Umbilical cord (tissue), 2 donors: ENCODE results near the gene S100A14. TPM values are rescaled to one million over a fixed set of nuclear protein-coding genes. Genes with fewer than 3 reads are reported as not detected.

Experiments
- DNase-seq: peaks from one replicate; pipeline ENCODE4 v3.0.0-alpha.2; 2015; ENCODE audit warnings: low spot score
- total RNA-seq: library from RNA; depleted of rRNA; stranded (reverse); fragments of >200 nt; gene quantifications from one replicate; pipeline ENCODE4 v1.2.3, GENCODE V29; 2014; ENCODE audit warnings: low replicate concordance; ENCODE audit not compliant: insufficient read depth

Gene S100A14
- total RNA-seq, 1 donor from 2014 or later, result 29.6 TPM

GRCh38 chr1:153565529-153566374 lies 50.4 kb downstream of the S100A14 start, which contains the start of gene S100A2:
TSS of gene S100A2 (minus strand) at chr1:153565844. CDS start at chr1:153563877, 1,967 bp downstream.
- DNase-seq, result peak; percentile 75

Other genes with a start within 250 kb of the S100A14 start
- gene S100A12, start 240.7 kb downstream of the S100A14 start, total RNA-seq, result not detected
- 16.6 TPM for gene S100A8, start 225.3 kb downstream of the S100A14 start, total RNA-seq
- 2.9 TPM for gene S100A7A, start 199.8 kb downstream of the S100A14 start, total RNA-seq
- not detected for gene S100A7, start 155.7 kb downstream of the S100A14 start, total RNA-seq
- 216 TPM for gene S100A6, start 80.3 kb downstream of the S100A14 start, total RNA-seq
- not detected for gene S100A5, start 75.4 kb downstream of the S100A14 start, total RNA-seq
- gene S100A4, start 70.5 kb downstream of the S100A14 start, total RNA-seq, result 122 TPM
- gene S100A3, start 67.1 kb downstream of the S100A14 start, total RNA-seq, result not detected
- gene S100A2, start 50.5 kb downstream of the S100A14 start, total RNA-seq, result 20.7 TPM
- gene S100A16, start 3.2 kb downstream of the S100A14 start, total RNA-seq, result 40.0 TPM
- 26.5 TPM for gene S100A13, start 11.2 kb upstream of the S100A14 start, total RNA-seq
- 0.24 TPM for gene S100A1, start 12.1 kb upstream of the S100A14 start, total RNA-seq
- 30.6 TPM for gene CHTOP, start 17.7 kb upstream of the S100A14 start, total RNA-seq
- gene SNAPIN, start 42.4 kb upstream of the S100A14 start, total RNA-seq, result 36.6 TPM
- gene ILF2, start 54.7 kb upstream of the S100A14 start, total RNA-seq, result 72.2 TPM
- 3.1 TPM for gene NPR1, start 62.4 kb upstream of the S100A14 start, total RNA-seq
- gene INTS3, start 111.7 kb upstream of the S100A14 start, total RNA-seq, result 31.8 TPM
- gene SLC27A3, start 159.1 kb upstream of the S100A14 start, total RNA-seq, result 22.9 TPM